CD4-positive, alpha-beta T cell (primary cell): Measurements from ENCODE around the gene CPSF4. TPM values are rescaled to one million over a fixed set of nuclear protein-coding genes. Genes with fewer than 3 reads are reported as not detected.

Experiments used
- ATAC-seq: fragments of 200-7000 bp; cut with Tn5 transposase; one replicate; pipeline ENCODE4 v1.10.0; 2022; ENCODE audit warnings: mild to moderate bottlenecking; ENCODE audit not compliant: poor library complexity
- CTCF ChIA-PET: fragments of 350-600 bp; sonication (Branson Sonifier 250); formaldehyde crosslinking; loops from one replicate; lab custom pipeline; 2021; ENCODE audit warnings: antibody characterized with exemption, inconsistent platforms; lab: Charles Lee
- POLR2A ChIA-PET: fragments of 350-600 bp; sonication (Branson Sonifier 250); formaldehyde crosslinking; loops from one replicate; lab custom pipeline; 2021; ENCODE audit warnings: antibody characterized with exemption, inconsistent platforms; lab: Charles Lee
- DNase-seq, 14 experiments: peaks; one replicate each; pipeline ENCODE4 v3.0.0-alpha.2; 2013 to 2020; ENCODE audit warnings: mixed read lengths in 2 of 14
- H3K27ac ChIP-seq, 2 donors: one replicate each; pipeline versions ENCODE4 v1.5.1 to v1.7.0; 2013; ENCODE audit warnings: low read length in 2 of 2, low read depth in 1 of 2, mild to moderate bottlenecking in 1 of 2
- H3K27me3 ChIP-seq, 2 experiments: 1 replicate in 1 of 2; 2 replicates in 1 of 2; pipeline versions ENCODE4 v1.6.1 to v1.7.0; 2013; ENCODE audit warnings: low read length in 2 of 2, control low read depth in 1 of 2, mild to moderate bottlenecking in 1 of 2, moderate library complexity in 1 of 2; ENCODE audit not compliant: insufficient read depth in 2 of 2, control insufficient read depth in 1 of 2
- H3K36me3 ChIP-seq: one replicate; pipeline ENCODE4 v1.6.1; 2013; ENCODE audit warnings: low read length, control low read depth; ENCODE audit not compliant: insufficient read depth
- H3K4me1 ChIP-seq: one replicate; pipeline ENCODE4 v1.6.1; 2013; ENCODE audit warnings: low read length, control low read depth; ENCODE audit not compliant: insufficient read depth
- H3K4me3 ChIP-seq: one replicate; pipeline ENCODE4 v1.5.1; 2013; ENCODE audit warnings: mild to moderate bottlenecking, low read length, moderate library complexity
- H3K9me3 ChIP-seq, 2 experiments: 1 replicate in 1 of 2; 2 replicates in 1 of 2; pipeline versions ENCODE4 v1.6.1 to v1.7.0; 2013; ENCODE audit warnings: low read length in 2 of 2, mild to moderate bottlenecking in 2 of 2, control low read depth in 1 of 2, moderate library complexity in 1 of 2; ENCODE audit not compliant: control insufficient read depth in 1 of 2, insufficient read depth in 1 of 2
- H3K27ac Mint-ChIP-seq: one replicate; pipeline ENCODE4 v1.8.0; 2020; ENCODE audit warnings: mixed read lengths
- H3K27me3 Mint-ChIP-seq: one replicate; pipeline ENCODE4 v1.8.0; 2021; ENCODE audit warnings: mixed read lengths
- H3K36me3 Mint-ChIP-seq: one replicate; pipeline ENCODE4 v1.8.0; 2021; ENCODE audit warnings: low read depth, mixed read lengths
- H3K4me1 Mint-ChIP-seq: one replicate; pipeline ENCODE4 v1.8.0; 2021; ENCODE audit warnings: low read depth, mixed read lengths
- H3K4me3 Mint-ChIP-seq: one replicate; pipeline ENCODE4 v1.8.0; 2020; ENCODE audit warnings: mild to moderate bottlenecking, mixed read lengths
- H3K9me3 Mint-ChIP-seq: one replicate; pipeline ENCODE4 v1.8.0; 2020; ENCODE audit warnings: mixed read lengths
- CTCF ChIP-seq: fragments of 200-600 bp; IDR thresholded peaks from one replicate; pipeline ENCODE4 v1.8.0; 2022; ENCODE audit warnings: antibody characterized with exemption, mild to moderate bottlenecking
- intact Hi-C, 2 experiments: fragments of 100-400 bp; cut with DNase I in 1 of 2; cut with micrococcal nuclease in 1 of 2; formaldehyde crosslinking; loops; one replicate each; pipeline versions ENCODE4 v1.15.1 to v1.9.0; 2023 to 2025; cut with DNase I, micrococcal nuclease
- total RNA-seq, 174 experiments: library from RNA in 2 of 174; stranded (reverse) in 2 of 174; gene quantifications; one replicate each; pipeline ENCODE4 v1.2.3 and lab custom pipeline; 2021 to 2026

Gene CPSF4
- total RNA-seq, 2 experiments from 2014 or later, result 28.1 to 31.7 TPM

- Histone ChIP-seq H3K9me3 (no peaks in the 10 kb centered on the region), H3K36me3 (peaks cover 71% of the 10 kb centered on the region), H3K4me3 (no peak overlapping the region), H3K27ac (no peak overlapping the region), H3K4me1 (no peaks in the 10 kb centered on the region), H3K27me3 (no peaks in the 10 kb centered on the region)
- Mint-ChIP-seq H3K27ac (no peak overlapping the region), H3K36me3 (peaks cover 80% of the 10 kb centered on the region), H3K4me1 (no peaks in the 10 kb centered on the region), H3K9me3 (no peaks in the 10 kb centered on the region), H3K27me3 (no peaks in the 10 kb centered on the region), H3K4me3 (no peak overlapping the region)
- intact Hi-C loops, result no loop called here
- DNase-seq (no peak), ATAC-seq (no peak)
- no peak for TF ChIP-seq CTCF
- CTCF ChIA-PET, result no interaction called here
- POLR2A ChIA-PET, result interaction anchor here (1.1 kb wide), 1 partner anchor 11 kb away, joined by 3 read pairs; the partner anchor contains the start of genes CPSF4 and PTCD1
Measured at GRCh38 chr7:99449326-99449725, 10.6 kb downstream of the CPSF4 start.

- no peaks in the 10 kb centered on the region for H3K27me3 Mint-ChIP-seq
- Histone ChIP-seq H3K27me3 (no peaks in the 10 kb centered on the region), H3K36me3 (peaks cover 62% of the 10 kb centered on the region), H3K27ac (no peak overlapping the region), H3K4me1 (no peaks in the 10 kb centered on the region), H3K4me3 (no peak overlapping the region), H3K9me3 (no peaks in the 10 kb centered on the region)
- intact Hi-C loops, result no loop called here
- no peak overlapping the region for H3K27ac Mint-ChIP-seq
- no peak for TF ChIP-seq CTCF
- no peak overlapping the region for H3K4me3 Mint-ChIP-seq
- no peaks in the 10 kb centered on the region for H3K9me3 Mint-ChIP-seq
- ATAC-seq, result no peak
- POLR2A ChIA-PET, result no interaction called here
- H3K4me1 Mint-ChIP-seq, result no peaks in the 10 kb centered on the region
- peaks cover 70% of the 10 kb centered on the region for H3K36me3 Mint-ChIP-seq
- no peak for DNase-seq
- CTCF ChIA-PET, result no interaction called here
Measured at GRCh38 chr7:99451936-99452335, 13.2 kb downstream of the CPSF4 start.

- POLR2A ChIA-PET, result no interaction called here
- Mint-ChIP-seq H3K4me3 (no peak overlapping the region), H3K36me3 (peaks cover 74% of the 10 kb centered on the region), H3K27ac (no peak overlapping the region), H3K9me3 (no peaks in the 10 kb centered on the region), H3K4me1 (no peaks in the 10 kb centered on the region), H3K27me3 (no peaks in the 10 kb centered on the region)
- Histone ChIP-seq H3K27ac (no peak overlapping the region), H3K4me3 (no peak overlapping the region), H3K27me3 (no peaks in the 10 kb centered on the region), H3K4me1 (no peaks in the 10 kb centered on the region), H3K36me3 (peaks cover 69% of the 10 kb centered on the region), H3K9me3 (no peaks in the 10 kb centered on the region)
- ATAC-seq (no peak), DNase-seq (no peak)
- intact Hi-C loops, result no loop called here
- CTCF ChIA-PET, result no interaction called here
- no peak for TF ChIP-seq CTCF
Measured at GRCh38 chr7:99452541-99452940, 13.8 kb downstream of the CPSF4 start.
